Measurements from ENCODE around the gene MDFIC.

Gene MDFIC

DNA sequence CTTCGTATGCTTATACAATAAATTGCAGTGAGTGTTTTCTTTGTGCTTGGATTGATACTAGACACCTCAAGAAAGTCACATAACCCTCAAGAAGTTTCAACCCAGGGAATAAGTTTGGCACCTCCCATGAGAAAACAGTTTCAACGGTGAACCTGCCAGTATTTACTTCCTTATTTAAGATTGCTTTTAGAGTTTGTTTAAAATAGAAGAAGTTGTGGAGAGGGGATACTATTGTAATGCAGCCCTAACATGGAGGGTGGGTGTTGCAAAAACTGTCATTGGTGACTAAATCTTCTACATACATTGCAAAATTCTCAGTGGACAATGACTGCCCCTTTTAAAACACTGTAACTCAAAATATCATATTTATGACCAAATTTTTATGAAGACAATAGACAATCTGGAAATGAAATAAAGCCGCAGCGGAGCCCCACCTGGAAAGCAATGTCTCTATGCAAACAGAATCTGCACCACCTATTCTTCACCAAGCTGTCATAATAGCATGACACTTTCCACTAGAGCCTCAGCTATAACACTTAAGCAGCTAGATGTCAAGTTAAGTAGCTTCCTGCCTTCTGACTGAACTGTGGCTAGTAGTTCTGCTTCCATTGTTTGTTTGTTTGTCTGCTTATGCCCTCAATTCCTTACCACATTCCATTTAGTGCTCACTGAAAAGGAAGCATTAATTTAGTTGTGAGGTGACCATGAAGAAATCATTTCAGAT is 98.2 kb downstream of the MDFIC start:
- H3K36me3 Mint-ChIP-seq (ENCODE audit: low read depth): peaks cover 12% of the 10 kb centered on the region

DNA sequence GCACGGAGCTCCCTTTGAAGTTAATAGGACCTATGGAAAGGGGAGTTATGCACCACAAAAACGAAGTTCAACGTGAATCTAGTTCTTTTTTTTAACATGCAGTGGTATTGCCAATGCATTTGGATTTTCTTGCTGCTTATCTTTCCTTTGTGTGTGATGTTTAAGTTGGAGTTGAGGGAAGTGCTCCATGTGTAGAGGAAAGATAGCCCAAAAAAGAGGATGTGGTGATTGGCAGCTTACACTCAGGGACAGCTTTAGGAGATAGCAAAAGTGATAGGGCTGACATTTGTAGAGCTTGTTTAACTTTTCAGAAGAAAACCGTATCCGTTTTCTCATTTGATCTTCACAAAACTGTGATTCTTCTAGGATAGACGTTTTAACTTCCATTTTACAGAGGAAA is 101.3 kb downstream of the MDFIC start:
- TF ChIP-seq, protein P1, sequence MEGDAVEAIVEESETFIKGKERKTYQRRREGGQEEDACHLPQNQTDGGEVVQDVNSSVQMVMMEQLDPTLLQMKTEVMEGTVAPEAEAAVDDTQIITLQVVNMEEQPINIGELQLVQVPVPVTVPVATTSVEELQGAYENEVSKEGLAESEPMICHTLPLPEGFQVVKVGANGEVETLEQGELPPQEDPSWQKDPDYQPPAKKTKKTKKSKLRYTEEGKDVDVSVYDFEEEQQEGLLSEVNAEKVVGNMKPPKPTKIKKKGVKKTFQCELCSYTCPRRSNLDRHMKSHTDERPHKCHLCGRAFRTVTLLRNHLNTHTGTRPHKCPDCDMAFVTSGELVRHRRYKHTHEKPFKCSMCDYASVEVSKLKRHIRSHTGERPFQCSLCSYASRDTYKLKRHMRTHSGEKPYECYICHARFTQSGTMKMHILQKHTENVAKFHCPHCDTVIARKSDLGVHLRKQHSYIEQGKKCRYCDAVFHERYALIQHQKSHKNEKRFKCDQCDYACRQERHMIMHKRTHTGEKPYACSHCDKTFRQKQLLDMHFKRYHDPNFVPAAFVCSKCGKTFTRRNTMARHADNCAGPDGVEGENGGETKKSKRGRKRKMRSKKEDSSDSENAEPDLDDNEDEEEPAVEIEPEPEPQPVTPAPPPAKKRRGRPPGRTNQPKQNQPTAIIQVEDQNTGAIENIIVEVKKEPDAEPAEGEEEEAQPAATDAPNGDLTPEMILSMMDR (IDR thresholded peaks at IDR 0.05; ENCODE audit: unreplicated experiment in 3 of 3): no peak
- H3K27ac Mint-ChIP-seq: no peak overlapping the region
- H3K27me3 Mint-ChIP-seq (ENCODE audit: low read depth): no peaks in the 10 kb centered on the region
- peaks cover 4% of the 10 kb centered on the region for H3K4me1 Mint-ChIP-seq
- H3K36me3 Mint-ChIP-seq (ENCODE audit: low read depth): no peaks in the 10 kb centered on the region
- no peaks in the 10 kb centered on the region for H3K9me3 Mint-ChIP-seq
- no peak overlapping the region for H3K4me3 Mint-ChIP-seq

More for the DNA sequence above, 98.2 kb downstream of the MDFIC start:
- Mint-ChIP-seq H3K27me3 (ENCODE audit: low read depth) (no peaks in the 10 kb centered on the region), H3K4me1 (peaks cover 4% of the 10 kb centered on the region), H3K9me3 (no peaks in the 10 kb centered on the region), H3K4me3 (no peak overlapping the region), H3K27ac (no peak overlapping the region)
- TF ChIP-seq, protein P1 (IDR thresholded peaks at IDR 0.05; ENCODE audit: unreplicated experiment in 3 of 3): no peak

DNA sequence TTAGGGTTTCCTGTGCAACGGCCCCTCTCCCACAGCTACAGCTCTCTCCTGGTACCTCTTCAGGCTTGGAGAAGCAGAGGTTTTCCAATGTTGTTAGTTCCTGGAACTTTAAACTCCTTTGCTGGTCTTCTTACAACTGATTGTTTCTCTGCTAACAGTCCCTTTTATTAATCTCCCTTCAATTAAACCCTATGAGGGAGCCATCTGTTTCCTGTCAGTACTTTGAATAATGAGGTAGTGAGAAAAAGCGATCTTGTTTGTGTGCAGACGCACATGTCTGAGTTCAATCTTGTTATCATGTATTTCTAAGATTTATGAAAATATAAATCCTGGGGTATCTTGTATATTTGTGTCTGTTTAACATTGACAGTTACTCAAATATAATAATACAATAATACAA is 102.4 kb downstream of the MDFIC start:
- peaks cover 4% of the 10 kb centered on the region for H3K4me1 Mint-ChIP-seq
- TF ChIP-seq, protein P1 (IDR thresholded peaks at IDR 0.05; ENCODE audit: unreplicated experiment in 3 of 3): no peak
- no peaks in the 10 kb centered on the region for H3K27me3 Mint-ChIP-seq (ENCODE audit: low read depth)
- no peak overlapping the region for H3K4me3 Mint-ChIP-seq
- no peaks in the 10 kb centered on the region for H3K36me3 Mint-ChIP-seq (ENCODE audit: low read depth)
- H3K9me3 Mint-ChIP-seq: no peaks in the 10 kb centered on the region
- no peak overlapping the region for H3K27ac Mint-ChIP-seq

DNA sequence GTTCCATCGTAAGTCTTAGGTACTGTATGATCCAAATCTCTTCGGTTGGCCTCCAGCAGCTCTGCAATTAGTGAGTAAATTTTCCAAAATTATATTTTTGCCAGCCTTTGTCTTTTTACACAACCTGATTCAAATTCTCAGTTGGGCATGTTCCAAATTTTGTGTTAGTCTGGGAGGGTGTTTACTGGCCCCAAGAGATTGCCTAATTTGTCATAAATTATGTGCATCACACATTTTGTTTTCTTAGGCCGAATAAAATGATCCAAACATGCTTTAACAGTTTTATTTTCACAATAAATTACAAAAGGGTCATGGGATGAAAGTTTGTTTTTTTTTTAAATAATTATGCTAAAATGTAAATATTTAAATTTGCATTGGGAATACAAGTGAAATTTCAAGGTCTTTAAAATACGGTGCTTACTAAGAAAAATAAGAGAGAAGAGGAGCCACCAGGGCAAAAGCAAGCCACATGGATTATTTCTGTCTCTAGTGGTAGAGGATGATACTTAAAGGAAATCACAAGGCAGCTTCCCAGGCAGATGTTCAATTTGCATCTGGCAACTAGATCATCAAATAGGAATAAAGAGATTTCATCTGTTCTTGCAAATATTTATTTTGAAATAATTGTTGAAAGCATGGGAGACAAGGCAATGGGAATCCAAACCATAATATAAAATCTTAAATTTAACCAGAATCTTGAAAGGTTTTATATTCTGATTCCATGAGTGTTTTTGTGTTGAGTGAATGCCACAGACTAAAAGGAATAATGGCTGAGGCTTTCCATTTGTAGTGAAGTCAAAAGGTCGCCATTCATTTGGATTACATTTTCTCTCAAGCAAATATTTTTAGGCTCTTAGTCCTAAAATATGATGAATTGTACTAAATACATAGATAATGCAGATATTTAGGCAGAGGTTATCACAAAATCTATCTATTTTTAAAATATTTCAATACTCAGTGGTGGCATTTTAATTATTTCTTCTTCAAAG is 111.1 kb downstream of the MDFIC start:
- H3K36me3 Mint-ChIP-seq (ENCODE audit: low read depth): no peaks in the 10 kb centered on the region
- H3K4me1 Mint-ChIP-seq: peaks cover 6% of the 10 kb centered on the region
- peak overlapping the region in 1 of 3 experiments; percentile 24 for H3K27ac Mint-ChIP-seq
- TF ChIP-seq, protein P1 (IDR thresholded peaks at IDR 0.05; ENCODE audit: unreplicated experiment in 3 of 3): peak; percentile 7 to 27 (median 13)
- no peak overlapping the region for H3K4me3 Mint-ChIP-seq
- H3K27me3 Mint-ChIP-seq (ENCODE audit: low read depth): peaks cover 5% of the 10 kb centered on the region
- no peaks in the 10 kb centered on the region for H3K9me3 Mint-ChIP-seq

- H3K36me3 Mint-ChIP-seq (ENCODE audit: low read depth): no peaks in the 10 kb centered on the region
- H3K9me3 Mint-ChIP-seq: no peaks in the 10 kb centered on the region
- TF ChIP-seq, protein P1 (IDR thresholded peaks at IDR 0.05; ENCODE audit: unreplicated experiment in 3 of 3): no peak
- no peak overlapping the region for H3K4me3 Mint-ChIP-seq
- peaks cover 5% of the 10 kb centered on the region for H3K27me3 Mint-ChIP-seq (ENCODE audit: low read depth)
- H3K27ac Mint-ChIP-seq: no peak overlapping the region
- H3K4me1 Mint-ChIP-seq: peaks cover 6% of the 10 kb centered on the region
Observed at GRCh38 chr7:115033917-115034459, 112.1 kb downstream of the MDFIC start.

All from nephron (organoid).